ENCODE data around the gene BTBD2.

The BTBD2 gene

DNA sequence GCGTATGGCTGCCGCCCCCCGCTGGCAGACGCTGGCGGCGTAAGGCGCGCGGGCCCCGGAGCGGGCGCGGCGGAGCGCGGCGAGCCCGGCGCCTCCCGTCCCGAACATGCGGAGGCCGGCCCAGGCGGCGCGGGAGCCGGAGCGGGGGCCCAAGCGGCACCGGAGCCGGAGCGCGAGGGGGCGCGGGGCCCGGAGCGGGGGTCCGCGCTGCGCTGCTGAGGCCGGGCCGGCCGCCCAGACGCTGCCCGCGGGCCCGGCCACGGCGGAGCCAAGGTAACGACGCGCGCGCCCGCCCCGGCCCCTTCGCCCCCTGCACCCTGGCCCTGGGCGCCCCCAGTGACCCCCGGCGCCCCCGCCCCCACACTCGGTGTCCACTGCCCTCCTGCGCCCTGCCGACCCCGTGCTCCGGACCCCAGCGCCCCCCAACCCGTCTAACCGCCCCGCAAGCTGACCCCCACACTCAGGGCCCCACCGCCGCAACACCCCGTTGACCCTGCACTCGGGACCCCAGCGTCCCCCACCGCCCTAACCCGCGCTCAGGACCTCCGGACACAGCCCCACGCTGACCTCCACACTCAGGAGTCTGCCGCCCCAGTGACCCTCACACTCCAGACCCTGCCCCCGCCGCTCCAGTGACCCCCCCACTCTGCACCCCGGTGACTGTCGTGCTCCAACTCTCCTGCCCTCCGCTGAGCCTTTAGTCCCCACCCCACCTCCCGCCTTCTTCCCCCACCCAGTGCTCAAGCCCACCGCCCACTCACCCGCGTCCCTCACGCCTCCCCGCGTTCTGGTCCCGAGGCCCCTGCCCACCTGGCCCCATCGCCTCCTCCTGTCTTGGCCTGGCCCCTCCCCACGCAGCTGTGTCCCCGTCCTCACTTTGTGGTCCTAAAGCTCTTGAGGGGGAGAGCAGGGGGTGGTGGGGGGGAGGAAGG lies 74.1 kb downstream of the BTBD2 start, which contains the start of gene CSNK1G2:
TSS of gene CSNK1G2 (plus strand) at position 27 of the 932 bp plus-strand sequence. CDS start 28,601 bp downstream, outside the sequence.
- no peak for DNase-seq (ENCODE audit: low read depth)

DNA sequence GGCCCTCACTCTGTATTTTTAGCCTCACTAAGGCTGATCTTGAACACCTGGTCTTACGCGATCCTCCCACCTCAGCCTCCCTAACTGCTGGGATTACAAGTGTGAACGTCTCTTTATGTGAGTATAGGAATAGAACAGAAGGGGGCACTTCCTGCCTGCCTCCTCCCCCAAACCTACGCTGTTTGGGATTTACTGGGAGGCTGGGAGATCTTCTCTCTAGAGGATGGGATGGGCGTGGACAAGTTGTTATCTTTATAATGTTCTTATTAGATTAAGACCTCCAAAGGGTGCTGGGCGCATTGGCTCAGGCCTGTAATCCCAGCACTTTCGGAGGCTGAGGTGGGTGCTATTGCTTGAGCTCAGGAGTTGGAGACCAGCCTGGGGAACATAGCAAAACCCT lies 77.4 kb downstream of the BTBD2 start:
- no peak for DNase-seq (ENCODE audit: low read depth)

GRCh38 chr19:1936916-1937610 lies 78.5 kb downstream of the BTBD2 start:
- no peak for DNase-seq (ENCODE audit: low read depth)

DNA sequence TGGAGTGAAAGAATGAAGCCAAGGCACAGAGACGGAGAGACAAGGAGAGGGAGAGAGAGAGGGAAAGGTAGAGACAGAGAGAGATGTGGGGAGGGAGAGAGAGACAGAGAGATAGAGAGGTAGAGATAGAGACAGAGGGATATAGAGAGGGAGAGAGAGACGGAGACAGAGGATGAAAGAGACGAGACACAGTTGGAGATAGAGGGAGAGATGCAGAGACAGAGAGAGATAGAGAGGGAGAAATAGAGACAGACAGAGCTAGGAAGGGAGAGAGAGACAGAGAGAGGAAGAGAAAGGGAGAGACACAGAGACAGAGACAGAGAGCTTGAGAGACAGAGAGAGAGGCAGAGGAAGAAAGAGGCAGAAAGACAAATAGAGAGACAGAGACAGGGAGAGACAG lies 79.1 kb downstream of the BTBD2 start:
- DNase-seq (ENCODE audit: low read depth): no peak

GRCh38 chr19:1935484-1936208 lies 79.9 kb downstream of the BTBD2 start:
- no peak for DNase-seq (ENCODE audit: low read depth)

Data from HS-27A (cell line).